HT-29 (cell line): Measurements from ENCODE around the gene ZFP64. TPM values are rescaled to one million over a fixed set of nuclear protein-coding genes. Genes with fewer than 3 reads are reported as not detected.

Source experiments
- DNase-seq: peaks from one replicate; pipeline ENCODE4 v3.0.0-alpha.2; 2015; ENCODE audit warnings: low spot score
- total RNA-seq: library from RNA; depleted of rRNA; stranded (reverse); fragments of >200 nt; shearing (Covaris generic); gene quantifications from 2 replicates; pipeline ENCODE4 v1.2.3, GENCODE V29; 2014

Gene ZFP64
- total RNA-seq, 1 experiment from 2014 or later, result 22.2 TPM

GRCh38 chr20:52105442-52106422 lies 85.8 kb downstream of the ZFP64 start:
- DNase-seq, result no peak

DNA sequence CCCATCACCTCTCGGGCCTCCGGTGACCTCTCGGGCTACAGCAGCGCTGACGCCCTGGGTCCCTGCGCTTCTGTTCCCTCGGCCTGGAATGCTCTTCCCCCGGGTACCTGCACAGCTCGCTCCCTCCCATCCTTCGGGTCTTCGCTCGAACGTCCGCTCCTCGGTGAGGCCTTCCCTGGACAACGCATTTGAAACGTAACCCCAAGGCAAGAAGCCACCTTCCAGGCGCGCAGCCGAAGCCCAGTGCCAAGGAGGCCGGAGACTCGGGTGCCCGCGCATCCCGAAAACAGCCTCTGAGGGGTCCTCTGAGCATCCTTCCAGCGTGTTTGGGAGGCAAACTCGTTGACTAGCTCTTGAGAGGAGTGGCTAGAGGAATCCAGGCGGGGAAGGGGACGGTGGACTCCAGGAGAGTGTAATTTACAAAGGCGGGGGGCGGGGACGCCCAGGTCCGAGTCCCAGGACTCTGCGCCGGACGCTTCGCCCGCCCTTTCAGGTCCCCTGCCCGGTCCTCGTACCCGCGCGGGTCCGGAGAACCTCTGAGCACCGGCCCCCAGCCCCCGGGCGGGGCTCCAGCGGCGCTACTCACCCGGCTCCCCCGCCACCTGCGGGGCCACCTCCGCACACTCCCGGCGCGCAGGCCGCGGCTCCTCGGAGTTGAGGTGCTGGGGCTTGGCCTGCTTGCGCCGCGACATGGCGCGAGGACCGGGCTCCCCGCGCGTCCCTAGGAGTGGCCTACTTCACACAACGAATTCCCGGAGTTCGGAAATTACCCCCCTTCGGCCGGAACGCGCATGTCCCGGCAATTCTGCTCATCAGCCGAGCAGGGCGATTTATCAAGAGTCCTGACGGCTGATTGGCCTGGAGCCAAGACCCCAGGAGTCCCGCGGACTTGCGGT lies 86.8 kb downstream of the ZFP64 start:
- DNase-seq, result no peak

- DNase-seq, result no peak
Observed at GRCh38 chr20:52103913-52104545, 87.5 kb downstream of the ZFP64 start.

GRCh38 chr20:52103335-52103912 lies 88.2 kb downstream of the ZFP64 start:
- no peak for DNase-seq

DNA sequence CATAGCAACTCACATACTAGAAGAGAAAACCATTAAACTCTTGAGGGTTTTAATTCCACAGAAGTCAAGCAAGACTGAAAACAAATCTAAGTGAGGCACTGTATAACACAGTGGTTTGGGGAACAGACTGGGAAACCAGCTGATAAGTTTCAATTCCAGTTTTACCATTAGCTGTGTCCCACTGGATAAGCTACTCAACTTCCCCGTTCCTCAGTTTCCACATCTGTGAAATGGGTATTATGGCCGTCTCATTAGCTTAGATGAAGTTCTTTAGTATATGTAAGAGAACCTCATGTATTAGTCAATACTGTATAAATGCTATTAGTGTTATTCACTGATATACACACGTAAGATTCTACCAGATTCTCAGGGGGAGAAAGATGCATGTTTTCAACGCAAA lies 89.0 kb downstream of the ZFP64 start:
- no peak for DNase-seq

GRCh38 chr20:52102126-52102525 lies 89.5 kb downstream of the ZFP64 start:
- DNase-seq, result no peak
